GM18867 (cell line): ENCODE results near the gene OGFOD2.

Source experiments
- ATAC-seq: cut with Tn5 transposase; IDR thresholded peaks from one replicate; pipeline ENCODE4 v1.9.1; 2021; ENCODE audit warnings: mild to moderate bottlenecking, moderate library complexity; ENCODE audit not compliant: unreplicated experiment

OGFOD2 gene

GRCh38 chr12:122988036-122988435 lies 13.0 kb downstream of the OGFOD2 start:
- no peak for ATAC-seq

- no peak for ATAC-seq
These were observed 13.7 kb downstream of the OGFOD2 start for GRCh38 chr12:122988612-122989212.

- ATAC-seq = no peak
These were observed 14.3 kb downstream of the OGFOD2 start for GRCh38 chr12:122989225-122989839.

GRCh38 chr12:122989874-122990419 lies 14.9 kb downstream of the OGFOD2 start:
- ATAC-seq = no peak

- ATAC-seq = no peak
These were observed 15.5 kb downstream of the OGFOD2 start for GRCh38 chr12:122990561-122990960.

- no peak for ATAC-seq
These were observed 16.0 kb downstream of the OGFOD2 start for GRCh38 chr12:122990961-122991622.

- no peak for ATAC-seq
These were observed 16.7 kb downstream of the OGFOD2 start for GRCh38 chr12:122991623-122992275.

- no peak for ATAC-seq
These were observed 17.3 kb downstream of the OGFOD2 start for GRCh38 chr12:122992386-122992785.

- no peak for ATAC-seq
These were observed 19.2 kb downstream of the OGFOD2 start for GRCh38 chr12:122994140-122994675.

- no peak for ATAC-seq
These were observed 19.9 kb downstream of the OGFOD2 start for GRCh38 chr12:122994781-122995502.

- ATAC-seq = no peak
These were observed 20.6 kb downstream of the OGFOD2 start for GRCh38 chr12:122995503-122996187.

- no peak for ATAC-seq
These were observed 21.2 kb downstream of the OGFOD2 start for GRCh38 chr12:122996188-122996601.

GRCh38 chr12:122996621-122997342 lies 21.7 kb downstream of the OGFOD2 start:
- no peak for ATAC-seq

- no peak for ATAC-seq
These were observed 22.6 kb downstream of the OGFOD2 start for GRCh38 chr12:122997343-122998250.

- ATAC-seq = no peak
These were observed 23.3 kb downstream of the OGFOD2 start for GRCh38 chr12:122998316-122998715.

- no peak for ATAC-seq
These were observed 24.3 kb downstream of the OGFOD2 start for GRCh38 chr12:122999196-122999946.

GRCh38 chr12:122999986-123000420 lies 25.0 kb downstream of the OGFOD2 start:
- ATAC-seq = no peak

- no peak for ATAC-seq
These were observed 25.5 kb downstream of the OGFOD2 start for GRCh38 chr12:123000578-123000977.
